NT2/D1 (cell line): ENCODE results near the gene NDUFB2.
"Not testable (repeated sequence)": the region's sequence is repeated elsewhere in the genome, so short reads cannot be mapped to it uniquely, and the experiment has no call there.

Source experiments
- SUZ12 ChIP-seq: IDR thresholded peaks from 2 replicates; pipeline ENCODE4 v1.6.1; 2011; ENCODE audit not compliant: insufficient read length, insufficient read depth; ENCODE audit errors: extremely low read depth
- ZNF274 ChIP-seq: IDR thresholded peaks from 2 replicates; pipeline ENCODE4 v1.6.1; 2011; ENCODE audit warnings: mild to moderate bottlenecking, low read depth, low read length

DNA sequence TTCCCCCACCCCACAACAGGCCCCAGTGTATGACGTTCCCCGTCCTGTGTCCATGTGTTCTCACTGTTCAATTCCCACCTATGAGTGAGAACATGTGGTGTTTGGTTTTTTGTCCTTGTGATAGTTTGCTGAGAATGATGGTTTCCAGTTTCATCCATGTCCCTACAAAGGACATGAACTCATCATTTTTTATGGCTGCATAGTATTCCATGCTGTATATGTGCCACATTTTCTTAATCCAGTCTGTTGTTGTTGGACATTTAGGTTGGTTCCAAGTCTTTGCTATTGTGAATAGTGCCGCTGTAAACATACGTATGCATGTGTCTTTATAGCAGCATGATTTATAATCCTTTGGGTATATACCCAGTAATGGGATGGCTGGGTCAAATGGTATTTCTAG is 12.3 kb downstream of the NDUFB2 start:
- TF ChIP-seq ZNF274, SUZ12: not testable (repeated sequence)
